Stimulated activated CD8-positive, alpha-beta memory T cell treated with anti-CD3 and anti-CD28 coated beads, Interleukin-7, amount 100 ng/mL, for 1 hour (primary cell): ENCODE measurements around the gene DMXL2.
"Not testable (repeated sequence)": the region's sequence is repeated elsewhere in the genome, so short reads cannot be mapped to it uniquely, and the experiment has no call there.

Experiments used
- DNase-seq, 2 donors: peaks; one replicate each; pipeline ENCODE4 v3.0.0-alpha.2; 2020; ENCODE audit warnings: low read depth in 2 of 2

Gene DMXL2

DNA sequence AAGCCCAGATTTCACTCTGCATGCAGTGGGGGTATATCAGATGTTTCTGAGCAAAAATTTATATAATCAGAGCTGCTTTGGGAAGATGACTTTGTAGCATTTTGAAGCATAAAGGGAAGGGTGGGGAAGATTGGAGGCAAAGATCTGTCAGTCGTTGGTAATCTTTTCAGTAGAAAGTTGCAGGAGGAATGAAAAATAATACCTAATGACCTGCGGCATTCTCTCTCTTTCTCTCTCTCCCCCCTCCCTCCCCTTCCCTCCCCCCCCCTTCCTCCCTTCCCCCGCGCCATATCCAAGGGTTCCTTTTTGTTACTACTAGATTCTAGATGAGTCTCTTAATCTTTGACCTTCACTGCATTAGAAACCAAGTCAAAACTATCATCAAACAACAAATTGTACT, 1.5 kb upstream of the DMXL2 start:
- DNase-seq = no peak

DNA sequence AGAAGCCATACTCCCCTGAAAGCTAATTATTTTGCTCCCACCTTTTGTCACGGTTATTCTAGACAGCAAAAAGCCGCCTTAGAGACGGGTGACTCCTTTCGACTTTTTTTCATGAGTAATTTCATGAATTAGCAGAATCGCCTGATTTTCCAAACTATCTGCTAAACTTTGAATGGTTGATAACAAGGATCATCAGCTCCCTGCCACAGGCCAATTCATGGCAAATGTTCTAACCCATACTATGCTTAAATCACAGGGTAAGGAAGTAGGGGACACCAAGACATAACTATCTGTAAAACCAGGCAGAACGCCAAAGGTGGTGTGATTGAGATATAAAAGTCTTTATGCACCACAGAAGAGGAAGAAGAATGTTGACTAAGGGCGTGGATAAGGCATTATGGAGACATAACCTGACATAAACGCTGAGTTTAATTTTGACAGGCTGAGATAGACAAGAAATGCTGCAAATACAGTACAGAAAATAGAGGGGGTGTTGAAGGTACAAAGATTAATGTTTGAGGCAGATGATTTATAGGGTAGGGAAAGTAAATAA, 891 bp upstream of the DMXL2 start:
- DNase-seq = no peak

DNA sequence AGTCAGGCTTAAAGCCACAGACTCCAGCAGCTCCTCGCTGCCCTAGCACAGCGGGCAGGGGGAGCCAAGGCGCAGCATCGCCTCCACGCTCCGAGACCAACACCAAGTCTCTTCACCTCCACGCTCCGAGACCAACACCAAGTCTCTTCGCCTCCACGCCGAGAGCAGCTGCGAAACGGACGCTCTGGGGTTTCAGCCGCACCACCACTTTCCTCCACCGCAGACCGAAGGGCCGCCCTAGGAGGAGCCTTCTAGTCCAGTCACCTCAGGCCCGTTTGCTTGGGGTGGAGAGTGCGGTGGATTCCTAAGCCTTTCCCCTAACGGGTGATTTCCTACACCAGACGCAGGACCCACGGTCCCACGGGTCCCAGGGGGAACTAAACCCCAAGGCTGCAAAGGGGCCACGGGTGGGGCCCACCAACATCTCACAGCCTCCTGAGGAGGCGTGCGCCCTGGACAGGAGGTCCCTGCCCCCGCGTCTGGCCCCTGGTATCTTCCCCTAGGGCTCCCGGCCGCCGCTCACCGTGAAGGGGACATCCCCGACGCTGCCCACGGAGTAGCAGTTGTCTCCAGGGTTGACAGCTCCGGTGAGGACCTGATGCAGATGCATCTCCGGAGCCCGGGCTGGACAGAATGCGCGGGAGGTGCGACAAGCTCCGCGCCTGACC, 501 bp downstream of the DMXL2 start:
- DNase-seq = no peak

DNA sequence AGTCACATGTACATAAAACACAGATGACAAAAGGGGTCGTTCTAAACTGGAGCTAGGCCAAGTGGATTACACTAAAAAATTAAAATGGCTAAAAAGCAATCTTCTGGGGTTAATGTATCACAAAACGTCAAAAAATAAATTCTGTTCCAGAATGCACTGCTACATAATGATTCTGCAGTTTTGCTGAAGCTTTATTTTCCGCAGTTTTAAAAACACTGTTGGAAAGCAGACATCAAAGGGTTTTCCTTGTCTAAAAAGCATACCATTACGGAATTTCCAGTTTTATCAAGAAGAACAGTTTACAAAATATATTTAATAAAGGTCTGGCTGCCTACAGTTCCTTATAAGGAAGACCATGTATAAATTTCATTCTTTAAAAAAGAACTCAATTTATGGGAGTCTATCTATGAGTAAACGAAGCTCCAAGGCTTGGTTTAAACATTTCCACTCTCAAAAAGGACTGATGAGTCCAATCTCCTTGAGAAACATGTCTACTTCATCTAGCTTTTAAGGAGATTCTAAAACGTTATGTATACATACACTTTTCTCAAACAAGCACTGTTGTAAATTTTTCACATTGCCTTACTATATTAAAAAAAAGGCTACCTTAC, 1.3 kb downstream of the DMXL2 start:
- DNase-seq = no peak

DNA sequence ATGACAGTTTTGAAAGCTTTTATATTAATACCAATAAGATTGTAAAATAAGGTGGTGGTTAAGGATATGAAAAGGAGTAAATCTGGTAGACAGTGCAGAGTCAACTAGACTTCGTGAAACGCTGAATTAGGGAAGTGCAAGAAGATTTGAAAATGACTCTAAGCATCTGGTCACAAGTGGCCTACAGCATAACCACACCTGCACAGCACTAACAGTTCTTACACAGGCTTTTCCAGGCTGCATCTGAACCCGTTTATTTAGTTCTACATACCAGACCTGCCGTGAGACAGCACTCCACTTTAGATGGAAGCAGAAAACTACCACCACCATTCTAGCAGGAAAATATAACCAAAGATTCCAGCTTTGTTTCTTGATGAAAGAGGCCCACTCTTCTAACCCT, 1.9 kb downstream of the DMXL2 start:
- DNase-seq = no peak

DNA sequence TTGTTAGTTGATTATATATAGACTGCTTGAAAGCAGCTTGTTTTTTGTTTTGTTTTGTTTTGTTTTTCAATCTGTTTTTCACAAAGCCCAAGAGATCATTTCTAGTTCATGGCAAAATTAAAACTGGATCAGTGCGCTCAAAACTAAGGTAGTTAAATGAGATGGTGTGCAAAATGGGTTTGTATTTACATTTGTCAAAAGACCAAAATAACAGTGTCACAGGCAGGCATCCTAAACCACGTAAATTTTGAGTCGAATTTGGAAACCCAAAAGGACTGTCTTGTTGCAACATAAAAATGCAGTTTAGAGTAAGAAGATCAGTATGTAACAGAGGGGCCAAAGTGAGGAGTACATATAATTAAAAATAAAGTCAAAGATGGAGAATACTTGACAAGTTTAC, 2.4 kb downstream of the DMXL2 start:
- DNase-seq = no peak

DNA sequence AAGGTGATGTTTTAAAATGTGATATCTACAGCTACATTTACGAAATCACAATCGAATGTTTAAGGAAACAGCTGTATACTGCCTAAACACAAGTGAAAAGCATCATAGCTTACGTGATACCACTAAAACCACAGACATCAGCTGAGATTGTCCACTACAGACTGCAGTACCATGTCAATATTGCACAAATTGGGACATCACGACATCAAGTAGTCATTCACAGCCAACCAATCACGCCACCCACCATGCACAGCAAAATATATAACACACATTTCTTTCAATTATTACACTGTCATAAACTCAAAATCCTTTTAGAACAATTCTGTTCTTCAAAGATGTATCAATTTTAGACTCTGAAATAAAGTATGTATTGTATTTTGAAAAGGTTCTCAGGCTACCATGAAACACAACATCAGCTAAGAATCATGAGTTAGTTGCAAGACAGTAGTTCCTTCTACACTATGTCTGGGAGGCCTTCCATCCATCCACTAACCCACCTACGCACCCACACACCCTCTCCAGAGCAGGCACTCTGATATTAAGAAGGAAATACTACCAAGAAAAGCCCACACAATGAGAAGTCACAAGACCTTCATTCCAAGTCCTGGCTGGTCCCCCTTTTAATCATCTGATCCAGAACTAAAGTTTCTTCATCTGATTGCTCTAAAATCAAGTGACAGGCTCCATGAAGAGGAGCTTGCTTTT, 3.1 kb downstream of the DMXL2 start:
- DNase-seq = no peak

DNA sequence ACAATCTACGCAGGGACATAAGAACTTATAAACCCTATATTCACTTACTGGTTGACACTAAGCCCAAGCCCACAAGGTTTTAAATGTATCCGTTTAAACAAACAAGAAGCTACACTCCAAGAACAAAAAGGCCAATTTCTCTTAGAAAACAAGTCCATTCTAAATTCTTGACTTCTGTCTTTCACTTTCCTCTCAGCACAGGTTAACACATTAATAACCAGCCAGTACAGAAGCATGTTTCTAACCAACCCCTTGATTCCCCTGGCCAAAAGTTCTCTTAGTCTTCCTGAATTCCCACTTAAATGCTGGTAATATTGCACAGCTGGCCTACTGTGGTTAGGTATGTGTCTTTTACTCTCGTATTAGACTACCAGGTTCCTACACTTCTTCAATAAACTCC, 4.7 kb downstream of the DMXL2 start:
- DNase-seq = no peak

DNA sequence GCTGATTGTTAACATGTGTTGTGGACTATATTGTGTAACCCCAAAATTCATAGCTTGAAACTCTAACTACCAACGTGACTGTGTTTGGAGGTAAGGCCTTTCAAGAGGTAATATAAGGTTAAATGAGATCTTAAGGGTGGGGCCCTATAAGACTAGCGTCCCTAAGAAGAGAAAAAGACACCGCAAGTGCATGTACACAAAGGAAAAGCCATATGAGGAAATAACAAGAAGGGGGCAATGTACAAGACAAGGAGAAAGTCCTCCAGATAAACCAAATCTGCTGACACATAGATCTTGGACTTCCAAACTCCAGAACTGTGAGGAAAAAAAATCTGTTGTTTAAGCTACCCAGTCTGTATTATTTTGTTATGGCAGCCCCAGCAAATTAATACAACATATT, 8.6 kb downstream of the DMXL2 start:
- no peak for DNase-seq

DNA sequence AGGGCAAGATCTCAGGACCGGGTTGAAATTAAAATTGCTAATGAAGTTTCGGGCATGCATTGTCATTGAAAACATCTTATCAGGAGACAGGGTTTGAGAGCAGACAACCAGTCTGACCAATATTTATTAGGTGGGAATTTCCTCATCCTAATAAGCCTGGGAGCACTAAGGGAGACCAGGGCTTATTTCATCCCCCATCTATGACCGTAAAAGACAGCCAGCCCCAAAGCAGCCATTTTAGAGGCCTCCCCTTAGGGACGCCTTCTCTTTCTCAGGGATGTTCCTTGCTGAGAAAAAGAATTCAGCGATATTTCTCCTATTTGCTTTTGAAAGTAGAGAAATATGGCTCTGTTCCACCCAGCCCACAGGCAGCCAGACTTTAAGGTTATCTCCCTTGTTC, 9.9 kb downstream of the DMXL2 start:
- DNase-seq = not testable (repeated sequence)

DNA sequence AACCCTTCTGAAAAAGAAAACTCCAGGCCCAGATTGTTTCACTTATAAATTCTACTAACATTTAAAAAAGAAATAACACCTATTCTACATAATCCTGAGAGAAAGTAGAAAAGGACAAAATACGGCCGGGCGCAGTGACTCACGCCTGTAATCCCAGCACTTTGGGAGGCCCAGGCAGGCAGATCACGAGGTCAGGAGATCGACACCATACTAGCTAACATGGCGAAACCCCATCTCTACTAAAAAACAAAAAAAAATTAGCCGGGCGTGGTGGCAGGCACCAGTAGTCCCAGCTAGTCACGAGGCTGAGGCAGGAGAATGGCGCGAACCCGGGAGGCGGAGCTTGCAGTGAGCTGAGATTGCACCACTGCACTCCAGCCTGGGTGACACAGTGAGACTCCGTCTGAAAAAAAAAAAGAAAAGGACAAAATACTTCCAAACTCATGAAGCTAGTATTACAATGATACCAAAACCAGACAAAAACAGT, 19.1 kb downstream of the DMXL2 start:
- DNase-seq = not testable (repeated sequence)

DNA sequence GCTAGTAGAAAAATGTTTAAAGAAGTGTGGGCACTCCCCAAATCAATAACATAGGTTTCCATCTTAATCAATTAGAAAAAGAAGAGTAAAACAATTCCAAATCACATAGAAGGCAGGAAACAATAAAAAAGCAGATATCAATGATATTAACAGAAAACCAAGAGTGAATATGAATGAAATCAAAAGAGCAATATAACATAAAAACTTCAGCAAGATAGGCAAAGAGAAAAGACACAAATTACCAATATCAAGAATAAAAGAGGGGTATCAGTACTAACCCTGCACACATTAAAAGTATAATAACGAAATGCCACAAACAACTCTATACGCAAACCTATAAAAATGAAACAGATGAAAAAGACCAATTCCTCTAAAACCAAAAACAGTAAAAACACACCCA, 19.6 kb downstream of the DMXL2 start:
- DNase-seq = no peak

DNA sequence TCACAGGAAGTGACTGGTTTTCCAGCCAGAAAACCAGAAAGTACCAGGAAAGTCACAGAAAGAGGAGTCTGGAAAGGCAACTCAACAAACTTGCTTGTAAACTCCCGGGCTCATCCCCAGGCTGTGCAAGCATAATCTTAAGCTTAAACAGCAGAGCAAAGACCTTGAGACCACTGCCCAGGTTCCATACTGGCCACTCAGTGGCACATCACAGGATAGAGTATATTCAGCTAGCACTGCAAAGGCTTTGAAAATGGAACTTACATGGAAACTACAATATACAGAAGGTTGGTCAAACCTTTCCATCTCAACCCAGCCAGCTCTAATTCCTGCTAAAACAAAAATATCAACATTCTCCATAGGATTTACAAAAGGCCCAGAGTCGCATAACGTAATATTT, 20.1 kb downstream of the DMXL2 start:
- no peak for DNase-seq

DNA sequence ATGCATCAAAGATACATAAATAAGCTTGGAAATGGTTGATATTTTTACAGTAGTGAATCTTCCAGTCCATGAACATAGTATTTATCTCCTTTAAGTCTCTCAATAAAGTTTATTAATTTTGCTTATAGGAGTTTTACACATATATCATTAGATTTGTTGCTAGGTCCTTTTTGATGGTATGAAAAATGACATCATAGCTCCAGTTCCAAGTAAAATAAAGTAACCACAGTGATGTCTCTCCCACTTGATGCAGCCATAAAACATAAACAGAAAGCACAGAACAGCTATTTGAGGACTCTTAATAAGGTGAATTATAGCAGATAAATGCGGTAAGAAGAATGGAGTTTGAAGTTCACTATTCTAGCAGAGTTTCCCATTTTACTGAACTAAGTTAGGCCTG, 20.8 kb downstream of the DMXL2 start:
- no peak for DNase-seq

DNA sequence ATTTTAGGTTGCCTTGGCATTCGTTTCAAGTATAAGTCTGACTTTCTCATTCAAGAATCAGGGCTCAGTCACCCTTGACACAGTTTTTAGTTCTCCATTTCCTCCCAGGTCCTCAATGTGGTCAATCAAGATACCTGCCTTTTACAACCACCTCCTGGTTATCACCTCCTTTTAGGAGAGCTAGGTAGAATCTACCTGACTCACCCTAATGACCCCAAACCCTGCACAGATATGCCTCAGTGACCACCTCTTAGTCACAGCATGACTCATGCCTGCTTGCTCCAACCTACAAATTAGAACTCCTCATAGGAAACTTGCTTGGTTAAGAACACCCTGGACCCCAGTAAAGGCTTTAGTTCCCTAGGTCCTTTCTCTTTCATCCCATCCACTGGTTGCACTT, 22.5 kb downstream of the DMXL2 start:
- no peak for DNase-seq

DNA sequence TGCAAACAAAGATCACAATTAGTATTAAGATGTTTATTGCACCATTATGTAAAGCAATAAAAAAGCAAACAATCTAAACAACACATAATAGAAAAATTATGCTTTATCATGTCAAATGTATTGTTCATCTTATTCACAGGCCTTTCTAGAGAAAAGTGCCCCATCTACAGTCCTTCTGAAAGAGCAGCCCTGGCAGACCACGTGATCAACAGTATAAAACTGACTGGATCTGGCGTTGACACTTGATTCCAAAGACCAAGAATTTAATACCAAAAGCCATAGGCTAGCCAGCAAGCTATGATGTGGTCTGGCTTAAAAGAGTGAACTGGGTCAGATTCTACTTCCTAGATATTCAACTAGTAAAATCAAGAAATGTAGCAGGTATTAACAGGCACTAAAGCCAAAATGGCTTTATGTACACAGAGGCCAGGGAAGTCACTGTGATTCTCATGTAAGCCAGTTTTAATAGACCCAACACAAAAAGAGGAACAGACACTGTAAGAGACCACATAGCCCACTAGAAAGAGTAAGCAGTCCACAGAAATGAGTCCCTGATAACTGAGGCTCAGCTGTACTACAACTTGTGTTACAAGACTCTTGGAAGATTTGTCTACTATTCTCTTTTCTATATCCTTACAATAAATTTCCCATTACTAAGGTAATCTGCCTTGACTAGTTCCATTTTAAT, 32.5 kb downstream of the DMXL2 start:
- DNase-seq = no peak

DNA sequence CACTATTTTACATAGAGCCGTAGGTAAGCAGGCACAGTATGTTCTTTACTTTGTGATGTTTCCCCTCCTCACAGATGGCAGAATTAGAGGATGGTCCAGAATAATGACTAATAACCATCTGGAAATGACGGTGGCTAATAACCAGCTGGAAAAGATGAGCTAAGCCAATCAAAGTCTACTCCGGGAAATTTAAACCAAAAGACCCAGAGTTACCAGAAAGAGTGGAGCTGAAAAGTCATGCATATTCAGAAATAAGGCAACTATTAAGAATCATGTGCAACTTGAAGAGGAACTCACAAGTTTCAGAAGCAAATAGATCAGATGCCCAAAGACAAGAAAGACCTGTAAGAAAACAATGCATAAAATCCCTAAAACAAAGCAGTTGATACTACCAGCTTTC, 33.6 kb downstream of the DMXL2 start:
- no peak for DNase-seq

DNA sequence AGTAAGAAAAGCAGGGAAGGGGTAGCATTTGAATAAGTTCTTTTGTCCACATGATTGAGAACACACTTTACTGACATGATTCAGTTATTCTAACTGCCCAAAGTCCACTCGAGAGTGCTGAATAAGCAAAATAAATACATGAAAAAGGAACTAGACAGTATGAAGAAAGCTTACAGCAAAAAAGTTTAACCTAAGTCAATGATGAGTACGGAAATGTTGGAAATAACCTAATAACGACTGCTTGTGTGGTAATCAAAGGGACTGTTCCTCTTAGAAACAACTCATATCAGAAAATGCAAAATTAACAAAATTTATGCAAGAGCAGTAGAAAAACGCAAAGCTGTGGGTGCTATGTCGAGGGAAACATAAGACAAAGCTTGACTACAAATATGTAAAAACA, 36.6 kb downstream of the DMXL2 start:
- DNase-seq = no peak

DNA sequence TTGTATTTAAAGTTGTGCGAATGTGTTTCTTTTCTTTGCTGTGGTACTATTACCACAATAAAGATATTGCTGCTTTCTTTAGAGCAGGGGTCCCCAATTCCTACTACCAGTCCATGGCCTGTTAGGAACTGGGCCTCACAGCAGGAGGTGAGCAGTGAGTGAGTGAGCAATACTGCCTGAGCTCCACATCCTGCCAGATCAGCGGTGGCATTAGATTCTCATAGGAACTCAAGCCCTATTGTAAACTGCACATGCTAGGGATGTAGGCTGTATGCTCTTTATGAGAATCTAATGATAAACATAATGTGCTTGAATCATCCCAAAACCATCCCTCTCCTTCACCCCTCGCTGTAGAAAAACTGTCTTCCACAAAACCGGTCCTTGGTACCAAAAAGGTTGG, 41.6 kb downstream of the DMXL2 start:
- no peak for DNase-seq

DNA sequence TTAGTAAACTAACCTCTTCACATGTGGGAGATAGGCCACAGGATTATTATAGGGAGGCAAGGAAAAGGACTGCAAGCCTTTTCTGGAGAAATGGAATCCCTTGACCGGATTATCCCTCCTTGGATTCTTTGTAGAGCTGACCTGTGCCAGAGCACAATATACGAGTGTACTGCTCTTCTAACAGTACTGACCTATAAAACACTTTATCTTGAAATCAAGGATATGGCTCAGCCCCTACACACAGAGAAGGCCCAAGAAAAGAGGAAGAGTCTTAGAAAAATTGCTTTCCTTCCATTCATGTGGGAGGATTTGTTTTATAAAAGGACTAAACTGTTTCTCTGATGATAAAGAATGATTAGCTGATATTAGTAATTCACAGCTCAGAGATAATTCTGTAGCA, 42.2 kb downstream of the DMXL2 start:
- no peak for DNase-seq

DNA sequence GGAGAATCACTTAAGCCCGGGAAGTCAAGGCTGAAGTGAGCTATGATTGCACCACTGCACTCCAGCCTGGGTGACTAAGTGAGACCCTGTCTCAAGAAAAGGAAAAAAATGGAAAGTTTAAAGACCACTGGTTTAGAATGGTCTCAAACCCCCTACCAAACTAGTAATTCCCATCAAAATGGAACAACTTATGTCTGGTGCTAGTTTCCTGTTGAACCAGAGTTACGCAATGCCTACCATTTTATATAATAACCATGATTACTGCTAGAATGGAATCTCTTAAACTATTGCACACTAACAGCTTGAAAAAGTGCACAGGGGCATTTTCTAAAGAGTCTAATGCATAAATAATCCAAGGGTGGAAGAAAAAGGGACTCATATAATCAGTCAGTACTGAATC, 43.6 kb downstream of the DMXL2 start:
- DNase-seq = no peak

DNA sequence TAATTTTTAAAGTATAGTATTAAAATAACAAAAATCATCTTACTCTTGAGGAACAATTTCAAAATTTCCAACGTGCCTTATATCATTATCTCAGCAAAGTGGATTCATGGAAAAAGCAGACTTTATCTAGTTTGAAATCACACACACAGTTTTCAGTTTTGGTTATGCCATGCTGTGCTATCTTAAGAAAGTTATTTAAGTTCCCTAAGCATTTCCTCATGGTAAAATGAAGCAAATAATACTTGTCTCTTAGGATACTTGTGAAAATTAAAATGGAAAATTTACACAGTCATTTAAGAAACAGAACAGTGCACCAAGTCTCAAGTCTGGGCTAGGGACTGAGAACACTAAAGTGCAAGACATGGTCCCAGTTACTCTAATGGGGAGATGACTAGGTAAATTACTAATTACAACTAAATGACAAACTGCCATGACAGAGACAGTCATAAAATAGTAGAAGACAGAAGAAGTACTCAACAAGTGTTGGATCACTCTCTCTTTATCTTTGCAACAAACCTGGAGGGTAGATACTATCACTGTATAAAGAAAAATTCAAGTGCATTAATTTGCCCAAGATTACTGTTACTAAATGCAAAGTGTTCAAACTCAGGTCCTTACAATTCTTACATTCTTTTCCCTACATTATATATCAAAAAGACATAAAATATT, 44.8 kb downstream of the DMXL2 start:
- no peak for DNase-seq
